NCI-H510A treated with DMSO at 0.1 percent for 48 hours (cell line): ENCODE data around the gene GRPEL1.

ENCODE experiments used
- DNase-seq: peaks from one replicate; lab custom pipeline; 2025; lab: John Stamatoyannopoulos, UW

The GRPEL1 gene

GRCh38 chr4:7044137-7044930 lies 23.5 kb downstream of the GRPEL1 start:
- DNase-seq = no peak

GRCh38 chr4:7043284-7044136 lies 24.4 kb downstream of the GRPEL1 start, which contains the start of gene TADA2B:
Gene TADA2B, plus strand, starts transcription at chr4:7043372. Its CDS starts 208 bp downstream, at chr4:7043580.
- DNase-seq = peak; percentile 15

GRCh38 chr4:7042503-7043283 lies 25.2 kb downstream of the GRPEL1 start:
- DNase-seq = peak; percentile 89

- peak; percentile 48 for DNase-seq
These were observed 25.9 kb downstream of the GRPEL1 start for GRCh38 chr4:7041801-7042502.

DNA sequence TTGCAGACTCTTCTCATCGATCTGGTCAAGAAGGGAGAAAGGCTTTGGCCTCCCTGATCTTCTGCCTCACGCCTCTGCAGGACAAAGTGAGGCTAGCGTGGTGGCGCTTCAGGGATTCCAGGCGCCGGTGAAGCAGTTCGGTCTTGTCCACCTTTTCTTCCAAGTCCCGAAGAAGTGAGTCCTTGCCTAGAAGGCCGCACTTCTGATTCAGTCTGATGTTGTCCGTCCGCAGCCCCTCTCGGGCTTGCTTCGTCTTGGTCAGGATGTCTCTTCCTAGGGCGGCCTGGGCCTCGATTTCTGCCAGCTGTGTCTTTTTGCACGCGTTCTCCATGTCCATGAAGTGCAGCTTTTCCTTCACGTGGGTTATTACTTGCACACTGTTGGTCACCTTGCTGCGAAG lies 26.6 kb downstream of the GRPEL1 start:
- no peak for DNase-seq

DNA sequence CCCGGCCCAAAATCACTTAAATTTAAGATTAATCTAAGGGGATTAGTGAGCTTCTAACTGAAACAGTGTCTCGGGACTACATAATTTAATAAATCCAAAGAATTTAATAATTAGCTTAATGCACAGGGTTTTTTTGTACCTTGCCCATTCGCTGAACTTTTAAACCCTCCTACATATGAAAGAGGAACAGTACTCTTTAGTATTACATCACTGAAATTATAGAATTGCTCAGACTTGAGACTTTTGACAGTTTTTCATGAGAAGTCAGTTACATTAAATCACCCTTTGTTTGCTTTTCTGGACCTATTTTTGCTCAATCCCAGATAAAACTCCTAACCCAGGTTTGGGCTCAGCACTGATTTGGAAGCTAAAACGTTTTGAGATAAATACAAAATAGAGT lies 27.1 kb downstream of the GRPEL1 start:
- no peak for DNase-seq

- DNase-seq = no peak
These were observed 30.4 kb downstream of the GRPEL1 start for GRCh38 chr4:7037425-7037824.

DNA sequence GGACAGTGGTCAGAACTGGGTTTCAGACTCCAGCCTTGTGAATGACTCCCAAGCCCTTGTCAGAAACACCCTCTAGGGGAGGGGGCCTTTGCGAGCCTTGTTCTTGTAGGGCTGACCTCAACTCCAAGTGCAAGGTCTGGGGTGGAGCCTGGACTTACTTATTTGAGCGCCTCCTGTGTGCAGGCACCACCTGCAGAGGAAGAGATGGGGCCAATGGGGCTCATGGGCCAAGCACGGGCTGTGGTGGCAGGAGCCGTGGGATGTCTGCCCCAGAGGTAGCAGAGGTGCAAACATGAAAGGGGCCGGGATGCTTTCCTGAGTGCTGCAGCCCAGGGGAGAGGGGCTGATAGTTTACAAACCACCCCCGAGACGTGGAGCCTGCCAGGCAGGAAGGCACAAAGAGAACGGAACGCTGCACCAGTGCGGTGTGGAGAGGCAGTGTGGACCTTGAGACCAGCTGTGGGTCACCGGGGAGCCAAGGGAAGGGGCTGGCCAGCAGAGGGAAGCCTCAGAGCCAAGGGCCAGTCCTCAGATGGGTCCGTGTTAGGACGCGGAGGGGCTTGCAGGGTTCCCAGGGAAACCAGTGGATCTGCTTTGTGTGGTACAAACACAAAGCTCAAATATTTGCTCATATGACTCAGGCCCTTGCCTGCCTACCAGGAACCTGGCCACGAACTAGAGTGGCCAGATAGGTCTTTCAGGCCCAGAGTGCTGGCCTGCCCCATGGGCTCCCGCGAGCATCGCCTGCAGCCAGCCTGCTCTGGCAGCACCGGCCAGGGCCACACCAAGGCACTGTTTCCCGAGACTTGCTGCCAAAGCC lies 33.4 kb downstream of the GRPEL1 start:
- DNase-seq = no peak

DNA sequence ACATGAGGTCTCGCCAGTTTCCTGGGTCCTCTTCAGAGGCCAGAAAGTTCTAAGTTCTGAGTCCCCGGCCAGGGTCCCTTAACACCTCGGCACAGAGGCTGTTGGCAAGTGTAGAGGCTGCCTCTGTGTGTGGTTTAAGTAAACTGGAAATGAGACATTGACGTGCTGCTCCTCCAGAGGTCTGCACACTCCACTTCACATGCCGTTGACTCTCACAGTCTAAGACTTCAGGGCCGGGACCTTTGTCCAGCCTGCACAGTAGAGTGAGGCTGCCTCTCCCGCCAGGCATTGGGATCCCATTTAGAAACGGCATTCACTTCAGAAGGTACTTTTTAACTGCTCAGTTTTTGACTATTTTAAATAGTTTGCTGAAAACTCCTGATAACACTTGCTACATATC lies 35.3 kb downstream of the GRPEL1 start:
- DNase-seq = no peak

GRCh38 chr4:7031558-7032449 lies 36.1 kb downstream of the GRPEL1 start:
- DNase-seq = no peak

DNA sequence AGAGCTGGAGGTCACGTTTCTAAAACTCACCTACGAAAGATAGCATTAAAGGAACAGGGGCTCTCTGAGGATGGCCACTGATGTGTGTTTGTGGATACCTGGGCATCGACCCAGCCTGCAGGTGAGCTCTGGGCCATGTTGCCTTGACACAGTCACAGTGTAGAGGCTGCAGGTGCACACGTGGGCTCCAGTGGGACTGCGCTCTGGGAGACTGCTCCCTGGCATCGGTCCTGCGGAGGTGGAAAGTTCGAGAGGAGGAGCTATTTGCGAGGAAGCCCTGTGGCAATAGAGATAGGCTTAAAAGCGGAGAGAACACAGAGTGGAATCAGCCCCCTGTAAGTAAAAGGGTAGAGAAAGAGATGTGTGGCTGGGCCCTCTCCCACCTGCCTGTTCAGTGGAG lies 37.0 kb downstream of the GRPEL1 start:
- DNase-seq = no peak

DNA sequence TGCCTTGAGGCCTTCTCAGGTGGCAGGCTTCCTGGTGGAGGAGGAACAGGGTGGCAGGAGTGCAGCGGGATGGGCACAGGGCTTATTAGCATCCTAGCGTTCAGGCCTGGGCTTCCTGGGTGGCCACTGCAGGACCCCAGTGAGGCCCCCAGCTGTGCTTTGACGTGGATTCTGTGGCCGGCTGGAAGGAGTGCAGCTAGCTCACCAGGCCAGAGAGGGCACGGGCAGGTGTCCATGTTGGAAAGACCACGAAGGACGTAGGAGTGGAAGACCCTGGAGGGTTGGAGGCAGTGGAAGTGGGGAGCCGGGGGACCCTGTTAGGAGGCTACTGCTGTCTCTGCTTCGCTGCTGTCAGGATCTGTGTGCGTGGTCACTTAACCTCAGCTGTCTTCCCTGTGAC lies 37.9 kb downstream of the GRPEL1 start:
- DNase-seq = no peak

DNA sequence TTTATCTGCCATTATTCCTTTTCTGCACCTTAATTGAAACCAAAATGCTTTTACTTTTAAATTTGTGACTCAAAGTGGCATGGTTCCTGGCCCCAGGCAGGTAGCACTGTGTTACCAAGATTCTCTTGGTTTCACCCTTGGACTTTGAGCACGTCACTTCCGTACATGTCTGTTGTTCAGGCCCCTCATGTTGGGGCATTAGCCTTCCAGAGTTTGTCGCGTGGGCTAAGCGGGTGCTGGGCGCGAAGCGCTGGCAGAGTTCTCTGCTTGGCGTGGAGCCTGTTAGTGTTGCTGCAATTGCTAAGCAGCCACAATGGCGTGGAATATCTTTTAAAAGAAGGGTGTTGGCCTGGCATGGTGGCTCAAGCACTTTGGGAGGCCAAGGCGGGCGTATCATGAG lies 38.7 kb downstream of the GRPEL1 start:
- no peak for DNase-seq

DNA sequence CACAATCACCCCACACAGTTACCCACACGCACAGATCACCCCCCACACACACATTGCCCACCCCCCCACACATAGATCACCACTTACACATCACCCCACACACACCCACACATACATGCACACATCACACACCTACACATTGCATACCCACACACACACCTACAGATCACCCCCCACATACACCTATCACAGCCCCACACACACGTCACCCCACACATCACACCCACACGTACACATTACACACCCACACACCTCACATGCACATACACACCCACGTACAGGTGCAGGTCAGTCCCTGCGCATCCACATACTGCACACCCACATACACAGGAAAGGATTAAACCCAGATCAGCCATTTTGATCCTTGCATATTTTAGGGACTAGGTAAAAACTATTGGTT lies 40.0 kb downstream of the GRPEL1 start:
- no peak for DNase-seq

DNA sequence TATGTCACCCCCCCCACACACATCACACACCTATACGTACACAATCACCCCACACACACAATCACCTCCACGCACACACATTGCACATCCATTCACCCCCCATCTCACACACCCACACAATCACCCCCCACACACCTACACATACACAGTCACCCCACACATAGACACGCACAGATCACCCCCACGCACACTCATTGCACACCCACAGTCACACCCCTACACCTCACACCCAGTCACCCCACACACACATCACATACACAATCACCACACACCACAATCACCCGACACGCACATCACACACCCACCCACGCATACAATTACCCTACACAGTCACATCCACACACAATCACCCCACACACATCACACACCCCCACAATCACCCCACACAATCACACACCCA lies 40.6 kb downstream of the GRPEL1 start:
- DNase-seq = no peak

- no peak for DNase-seq
These were observed 41.8 kb downstream of the GRPEL1 start for GRCh38 chr4:7026107-7026506.

DNA sequence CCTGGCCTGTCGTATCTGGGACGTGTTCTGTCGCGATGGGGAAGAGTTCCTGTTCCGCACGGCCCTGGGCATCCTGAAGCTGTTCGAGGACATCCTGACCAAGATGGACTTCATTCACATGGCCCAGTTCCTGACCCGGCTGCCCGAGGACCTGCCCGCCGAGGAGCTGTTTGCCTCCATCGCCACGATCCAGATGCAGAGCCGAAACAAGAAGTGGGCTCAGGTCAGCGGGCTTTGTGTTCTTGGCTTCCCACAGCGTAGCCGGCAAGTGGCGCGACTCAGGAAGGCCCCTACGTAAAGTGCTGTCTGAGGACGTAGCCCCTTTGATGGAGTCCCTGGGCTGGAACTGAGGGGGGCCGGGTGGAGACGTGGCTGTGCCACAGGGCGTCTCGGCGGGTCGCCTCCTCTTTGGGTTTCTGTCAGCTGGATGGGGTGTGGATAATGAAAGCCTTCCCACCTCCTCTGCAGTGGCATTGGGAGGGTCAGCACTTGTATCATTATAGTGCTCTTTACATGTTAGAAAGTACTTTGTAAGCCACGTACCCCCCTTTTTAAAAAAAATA lies 42.7 kb downstream of the GRPEL1 start:
- no peak for DNase-seq

GRCh38 chr4:7024336-7024890 lies 43.5 kb downstream of the GRPEL1 start:
- no peak for DNase-seq

- no peak for DNase-seq
These were observed 44.0 kb downstream of the GRPEL1 start for GRCh38 chr4:7023901-7024300.
